Activated CD4-positive, alpha-beta T cell treated with anti-CD3 and anti-CD28 coated beads, Interleukin-2, amount 10 ng/mL, durations not matched to agents 7 days and 5 days (primary cell): Measurements from ENCODE around the gene FTSJ1. TPM values are rescaled to one million over a fixed set of nuclear protein-coding genes. Genes with fewer than 3 reads are reported as not detected.
A peak's percentile ranks its signal among the peaks of the same experiment; 100 is the strongest.

ENCODE experiments used
- CTCF ChIA-PET: fragments of 350-600 bp; sonication (Branson Sonifier 250); formaldehyde crosslinking; loops from one replicate; lab custom pipeline; 2021; ENCODE audit warnings: antibody characterized with exemption; lab: Charles Lee
- POLR2A ChIA-PET: fragments of 350-600 bp; sonication (Branson Sonifier 250); formaldehyde crosslinking; loops from one replicate; lab custom pipeline; 2021; ENCODE audit warnings: antibody characterized with exemption; lab: Charles Lee
- DNase-seq: peaks from one replicate; pipeline ENCODE4 v3.0.0-alpha.2; 2020
- H3K27ac Mint-ChIP-seq: one replicate; pipeline ENCODE4 v1.8.0; 2021; ENCODE audit warnings: mild to moderate bottlenecking, moderate library complexity, mixed read lengths
- H3K27me3 Mint-ChIP-seq: one replicate; pipeline ENCODE4 v1.8.0; 2021; ENCODE audit warnings: mixed read lengths
- H3K36me3 Mint-ChIP-seq: one replicate; pipeline ENCODE4 v1.8.0; 2021; ENCODE audit warnings: low read depth, mixed read lengths
- H3K4me1 Mint-ChIP-seq: one replicate; pipeline ENCODE4 v1.8.0; 2021; ENCODE audit warnings: mixed read lengths
- H3K4me3 Mint-ChIP-seq: one replicate; pipeline ENCODE4 v1.8.0; 2021; ENCODE audit warnings: mild to moderate bottlenecking, moderate library complexity, mixed read lengths
- H3K9me3 Mint-ChIP-seq: one replicate; pipeline ENCODE4 v1.8.0; 2021; ENCODE audit warnings: mixed read lengths
- total RNA-seq, 2 experiments: library from RNA; stranded (reverse); gene quantifications; one replicate each; pipeline ENCODE4 v1.2.3, GENCODE V29; 2021

FTSJ1 gene
- total RNA-seq, 2 experiments from 2014 or later: 59.5 to 60.2 TPM

GRCh38 chrX:48460606-48461005 is 15.4 kb upstream of the FTSJ1 start:
- Mint-ChIP-seq H3K36me3 (peaks cover 38% of the 10 kb centered on the region), H3K27ac (no peak overlapping the region), H3K27me3 (no peaks in the 10 kb centered on the region), H3K9me3 (no peaks in the 10 kb centered on the region), H3K4me3 (no peak overlapping the region), H3K4me1 (peaks cover 23% of the 10 kb centered on the region)
- POLR2A ChIA-PET: no interaction called here
- DNase-seq: no peak
- CTCF ChIA-PET: interaction anchor here (1.7 kb wide), 1 partner anchor 378 kb away, joined by 4 read pairs; no protein-coding TSS in a partner anchor

GRCh38 chrX:48461830-48462229 is 14.2 kb upstream of the FTSJ1 start:
- POLR2A ChIA-PET: no interaction called here
- DNase-seq: no peak
- no peak overlapping the region for H3K27ac Mint-ChIP-seq
- peaks cover 33% of the 10 kb centered on the region for H3K4me1 Mint-ChIP-seq
- no peak overlapping the region for H3K4me3 Mint-ChIP-seq
- no peaks in the 10 kb centered on the region for H3K9me3 Mint-ChIP-seq
- H3K36me3 Mint-ChIP-seq: peaks cover 50% of the 10 kb centered on the region
- CTCF ChIA-PET: interaction anchor here (1.7 kb wide), 1 partner anchor 379 kb away, joined by 4 read pairs; no protein-coding TSS in a partner anchor
- no peaks in the 10 kb centered on the region for H3K27me3 Mint-ChIP-seq

- CTCF ChIA-PET: interaction anchor here (0.6 to 0.7 kb wide), 2 partner anchors 8 to 84 kb away, joined by 3 read pairs; no protein-coding TSS in a partner anchor
- Mint-ChIP-seq H3K9me3 (no peaks in the 10 kb centered on the region), H3K27me3 (no peaks in the 10 kb centered on the region), H3K4me3 (peak overlapping the region; percentile 16), H3K4me1 (peaks cover 51% of the 10 kb centered on the region), H3K36me3 (peaks cover 50% of the 10 kb centered on the region), H3K27ac (no peak overlapping the region)
- POLR2A ChIA-PET: no interaction called here
- no peak for DNase-seq
These were observed 10.6 kb upstream of the FTSJ1 start for GRCh38 chrX:48465336-48465933.

GRCh38 chrX:48466696-48467095 is 9.3 kb upstream of the FTSJ1 start:
- ChIA-PET CTCF (interaction anchor here (0.6 to 1.2 kb wide), 3 partner anchors 72 to 468 kb away, joined by 3 read pairs; no protein-coding TSS in a partner anchor), POLR2A (no interaction called here)
- Mint-ChIP-seq H3K9me3 (no peaks in the 10 kb centered on the region), H3K36me3 (peaks cover 43% of the 10 kb centered on the region), H3K4me1 (peaks cover 53% of the 10 kb centered on the region), H3K27me3 (no peaks in the 10 kb centered on the region), H3K4me3 (peak overlapping the region; percentile 49), H3K27ac (peak overlapping the region; percentile 72)
- no peak for DNase-seq

- CTCF ChIA-PET: interaction anchor here (1.2 to 1.3 kb wide), 2 partner anchors 27 to 71 kb away, joined by 3 read pairs; no protein-coding TSS in a partner anchor
- H3K9me3 Mint-ChIP-seq: no peaks in the 10 kb centered on the region
These were observed 8.7 kb upstream of the FTSJ1 start for GRCh38 chrX:48467281-48467761.

GRCh38 chrX:48468247-48468671 is 7.7 kb upstream of the FTSJ1 start:
- H3K4me3 Mint-ChIP-seq: peak overlapping the region; percentile 90
- peak; percentile 37 for DNase-seq
- ChIA-PET CTCF (interaction anchor here (0.6 to 1.3 kb wide), 4 partner anchors 9 to 275 kb away, joined by 3 to 4 read pairs (median 3); no protein-coding TSS in a partner anchor), POLR2A (interaction anchor here (0.6 kb wide), 1 partner anchor 54 kb away, joined by 3 read pairs; no protein-coding TSS in a partner anchor)
- no peaks in the 10 kb centered on the region for H3K9me3 Mint-ChIP-seq
- H3K36me3 Mint-ChIP-seq: peaks cover 35% of the 10 kb centered on the region
- peaks cover 46% of the 10 kb centered on the region for H3K4me1 Mint-ChIP-seq
- H3K27ac Mint-ChIP-seq: peak overlapping the region; percentile 95
- H3K27me3 Mint-ChIP-seq: no peaks in the 10 kb centered on the region

More at GRCh38 chrX:48467281-48467761, 8.7 kb upstream of the FTSJ1 start:
- H3K27ac Mint-ChIP-seq: peak overlapping the region; percentile 95
- H3K4me1 Mint-ChIP-seq: peaks cover 53% of the 10 kb centered on the region
- H3K27me3 Mint-ChIP-seq: no peaks in the 10 kb centered on the region
- DNase-seq: no peak
- H3K4me3 Mint-ChIP-seq: peak overlapping the region; percentile 90
- H3K36me3 Mint-ChIP-seq: peaks cover 39% of the 10 kb centered on the region
- POLR2A ChIA-PET: no interaction called here

GRCh38 chrX:48468693-48469691 is 7.0 kb upstream of the FTSJ1 start:
- DNase-seq: peak; percentile 38
- CTCF ChIA-PET: interaction anchor here (0.6 to 1.3 kb wide), 6 partner anchors 9 to 276 kb away, joined by 3 to 4 read pairs (median 3); no protein-coding TSS in a partner anchor
- H3K9me3 Mint-ChIP-seq: no peaks in the 10 kb centered on the region
- peak overlapping the region; percentile 95 for H3K27ac Mint-ChIP-seq
- H3K27me3 Mint-ChIP-seq: no peaks in the 10 kb centered on the region
- H3K4me1 Mint-ChIP-seq: peaks cover 48% of the 10 kb centered on the region
- POLR2A ChIA-PET: interaction anchor here (0.6 kb wide), 1 partner anchor 492 kb away, joined by 12 read pairs; no protein-coding TSS in a partner anchor
- peaks cover 33% of the 10 kb centered on the region for H3K36me3 Mint-ChIP-seq
- peak overlapping the region; percentile 90 for H3K4me3 Mint-ChIP-seq

GRCh38 chrX:48470110-48470832 is 5.7 kb upstream of the FTSJ1 start, which contains the start of gene SLC38A5:
SLC38A5 (minus strand) TSS chrX:48470260; CDS start chrX:48467924, 2,336 bp downstream.
- no peaks in the 10 kb centered on the region for H3K9me3 Mint-ChIP-seq
- peak within 1 kb of the TSS; percentile 95 for H3K27ac Mint-ChIP-seq
- no peaks in the 10 kb centered on the region for H3K27me3 Mint-ChIP-seq
- POLR2A ChIA-PET: no interaction called here
- no peak for DNase-seq
- H3K4me1 Mint-ChIP-seq: peaks cover 52% of the 10 kb centered on the region
- peaks cover 24% of the 10 kb centered on the region for H3K36me3 Mint-ChIP-seq
- CTCF ChIA-PET: interaction anchor here (0.8 kb wide), 1 partner anchor 23 kb away, joined by 3 read pairs; no protein-coding TSS in a partner anchor
- H3K4me3 Mint-ChIP-seq: peak within 1 kb of the TSS; percentile 90

GRCh38 chrX:48470833-48471118 is 5.2 kb upstream of the FTSJ1 start:
- H3K9me3 Mint-ChIP-seq: no peaks in the 10 kb centered on the region
- H3K36me3 Mint-ChIP-seq: peaks cover 19% of the 10 kb centered on the region
- no peaks in the 10 kb centered on the region for H3K27me3 Mint-ChIP-seq
- no peak overlapping the region for H3K4me3 Mint-ChIP-seq
- POLR2A ChIA-PET: no interaction called here
- CTCF ChIA-PET: interaction anchor here (0.8 kb wide), 1 partner anchor 23 kb away, joined by 3 read pairs; no protein-coding TSS in a partner anchor
- DNase-seq: no peak
- no peak overlapping the region for H3K27ac Mint-ChIP-seq
- H3K4me1 Mint-ChIP-seq: peaks cover 51% of the 10 kb centered on the region

- ChIA-PET POLR2A (no interaction called here), CTCF (no interaction called here)
- H3K36me3 Mint-ChIP-seq: peaks cover 13% of the 10 kb centered on the region
- H3K27me3 Mint-ChIP-seq: no peaks in the 10 kb centered on the region
- H3K4me3 Mint-ChIP-seq: no peak overlapping the region
- H3K4me1 Mint-ChIP-seq: peaks cover 45% of the 10 kb centered on the region
- H3K27ac Mint-ChIP-seq: peak overlapping the region; percentile 67
- no peak for DNase-seq
- H3K9me3 Mint-ChIP-seq: no peaks in the 10 kb centered on the region
These were observed 4.5 kb upstream of the FTSJ1 start for GRCh38 chrX:48471504-48471903.

GRCh38 chrX:48472225-48472624 is 3.8 kb upstream of the FTSJ1 start:
- H3K27ac Mint-ChIP-seq: no peak overlapping the region
- peaks cover 8% of the 10 kb centered on the region for H3K36me3 Mint-ChIP-seq
- DNase-seq: no peak
- no peaks in the 10 kb centered on the region for H3K27me3 Mint-ChIP-seq
- ChIA-PET POLR2A (no interaction called here), CTCF (no interaction called here)
- H3K4me3 Mint-ChIP-seq: no peak overlapping the region
- no peaks in the 10 kb centered on the region for H3K9me3 Mint-ChIP-seq
- H3K4me1 Mint-ChIP-seq: peaks cover 43% of the 10 kb centered on the region
